K562 (cell line): Measurements from ENCODE around the gene ZSWIM1. TPM values are rescaled to one million over a fixed set of nuclear protein-coding genes. Genes with fewer than 3 reads are reported as not detected.

ENCODE experiments used
- CBFA2T3 ChIP-seq: fragments of 450-650 bp; IDR thresholded peaks from 2 replicates; pipeline ENCODE4 v1.6.1; 2017
- CHCHD3 ChIP-seq: fragments of 250-450 bp; sonication (Bioruptor Pico); IDR thresholded peaks from 2 replicates; pipeline ENCODE4 v2.1.2; 2022; ENCODE audit warnings: mild to moderate bottlenecking
- DACH1 ChIP-seq: fragments of 450-650 bp; IDR thresholded peaks from 2 replicates; pipeline ENCODE4 v1.6.1; 2018; ENCODE audit not compliant: partially characterized antibody
- FOSL1 ChIP-seq: fragments of 200-800 bp; sonication (Bioruptor generic); conservative IDR thresholded peaks from 2 replicates; pipeline ENCODE4 v1.6.1; 2016; ENCODE audit warnings: missing genetic modification characterization, missing compliant biosample characterization
- FOXA3 ChIP-seq, 2 experiments: fragments of 450-650 bp in 1 of 2; sonication (generic) in 1 of 2; formaldehyde crosslinking; IDR thresholded peaks in 1 of 2; conservative IDR thresholded peaks in 1 of 2; 2 replicates each; pipeline versions ENCODE4 v1.4.0 to v1.8.0; 2020 to 2022; ENCODE audit warnings: mild to moderate bottlenecking in 2 of 2, missing genetic modification reagents in 1 of 2
- MIER1 ChIP-seq: fragments of 450-650 bp; IDR thresholded peaks from 2 replicates; pipeline ENCODE4 v1.6.1; 2016; ENCODE audit warnings: antibody characterized with exemption, mild to moderate bottlenecking, low read depth
- SMAD3 ChIP-seq: fragments of 450-650 bp; formaldehyde crosslinking; conservative IDR thresholded peaks from 2 replicates; pipeline ENCODE4 v1.4.0; 2020; ENCODE audit warnings: mild to moderate bottlenecking
- SMARCA5 ChIP-seq: fragments of 450-650 bp; IDR thresholded peaks from 2 replicates; pipeline ENCODE4 v1.6.1; 2016
- SREBF2 ChIP-seq: sonication (generic); formaldehyde crosslinking; IDR thresholded peaks from 2 replicates; pipeline ENCODE4 v1.4.0; 2020; ENCODE audit warnings: mild to moderate bottlenecking, missing genetic modification reagents
- ZC3H11A ChIP-seq: IDR thresholded peaks from 2 replicates; pipeline ENCODE4 v1.6.1; 2012; ENCODE audit warnings: low read depth, low read length, improper control_type of control experiment
- ZFP36 ChIP-seq: fragments of 150-350 bp; IDR thresholded peaks from 2 replicates; pipeline ENCODE4 v1.6.1; 2018; ENCODE audit warnings: low read length, low read depth; ENCODE audit not compliant: partially characterized antibody
- polyA plus RNA-seq, 8 experiments: library from polyadenylated mRNA; depleted of rRNA in 4 of 8; stranded (reverse) in 5 of 8; unstranded in 3 of 8; fragments of >200 nt; fragmentation: Nextera tagmentation in 2 of 8; fragmentation: Illumina TruSeq in 1 of 8; extraction: Ambion mirVana in 2 of 8; extraction: Trizol in 1 of 8; gene quantifications; 2 replicates each; pipeline versions ENCODE4 v1.2.1 to v1.2.3, GENCODE V29; 2011 to 2014; ENCODE audit warnings: inconsistent platforms in 1 of 8, missing spikeins in 1 of 8
- total RNA-seq, 7 experiments: library from RNA; depleted of rRNA in 6 of 7; stranded (reverse); fragments of >200 nt in 6 of 7; fragmentation: Illumina TruSeq in 2 of 7; extraction: Trizol in 2 of 7; gene quantifications; 2 replicates each; pipeline versions ENCODE4 v1.2.1 to v1.2.3, GENCODE V29; 2011 to 2021; ENCODE audit warnings: low replicate concordance in 1 of 7
- TF ChIP-seq, protein P1 (sequence below): fragments of 250-450 bp; sonication (Bioruptor Pico); IDR thresholded peaks from 2 replicates; pipeline ENCODE4 v1.9.0; 2021; ENCODE audit warnings: mild to moderate bottlenecking
- TF ChIP-seq, protein P2 (sequence below): fragments of 250-450 bp; sonication (Bioruptor Pico); IDR thresholded peaks from 2 replicates; pipeline ENCODE4 v1.5.0; 2021
- TF ChIP-seq, protein P3 (sequence below): fragments of 250-450 bp; sonication (Bioruptor Pico); IDR thresholded peaks from 2 replicates; pipeline ENCODE4 v1.8.0; 2022; ENCODE audit warnings: moderate library complexity, mild to moderate bottlenecking, inconsistent platforms
- TF ChIP-seq, protein P4 (sequence below): sonication (generic); formaldehyde crosslinking; IDR thresholded peaks from 2 replicates; pipeline ENCODE4 v1.8.0; 2022; ENCODE audit warnings: missing genetic modification reagents, mild to moderate bottlenecking, moderate library complexity, borderline replicate concordance
- TF ChIP-seq, protein P5 (sequence below), 2 experiments: fragments of 450-650 bp in 1 of 2; IDR thresholded peaks; 2 replicates each; pipeline ENCODE4 v1.6.1; 2011 to 2017; ENCODE audit warnings: low read depth in 2 of 2, antibody characterized with exemption in 1 of 2, borderline replicate concordance in 1 of 2, low read length in 1 of 2, mild to moderate bottlenecking in 1 of 2, mixed read lengths in 1 of 2; ENCODE audit not compliant: control insufficient read depth in 1 of 2

The ZSWIM1 gene
- total and polyA plus RNA-seq, 9 of the 15 experiments (the other 6 are each of a cell fraction or from before 2014, with no cell fraction given): 2.5 to 15.6 (median 9.5) TPM

DNA sequence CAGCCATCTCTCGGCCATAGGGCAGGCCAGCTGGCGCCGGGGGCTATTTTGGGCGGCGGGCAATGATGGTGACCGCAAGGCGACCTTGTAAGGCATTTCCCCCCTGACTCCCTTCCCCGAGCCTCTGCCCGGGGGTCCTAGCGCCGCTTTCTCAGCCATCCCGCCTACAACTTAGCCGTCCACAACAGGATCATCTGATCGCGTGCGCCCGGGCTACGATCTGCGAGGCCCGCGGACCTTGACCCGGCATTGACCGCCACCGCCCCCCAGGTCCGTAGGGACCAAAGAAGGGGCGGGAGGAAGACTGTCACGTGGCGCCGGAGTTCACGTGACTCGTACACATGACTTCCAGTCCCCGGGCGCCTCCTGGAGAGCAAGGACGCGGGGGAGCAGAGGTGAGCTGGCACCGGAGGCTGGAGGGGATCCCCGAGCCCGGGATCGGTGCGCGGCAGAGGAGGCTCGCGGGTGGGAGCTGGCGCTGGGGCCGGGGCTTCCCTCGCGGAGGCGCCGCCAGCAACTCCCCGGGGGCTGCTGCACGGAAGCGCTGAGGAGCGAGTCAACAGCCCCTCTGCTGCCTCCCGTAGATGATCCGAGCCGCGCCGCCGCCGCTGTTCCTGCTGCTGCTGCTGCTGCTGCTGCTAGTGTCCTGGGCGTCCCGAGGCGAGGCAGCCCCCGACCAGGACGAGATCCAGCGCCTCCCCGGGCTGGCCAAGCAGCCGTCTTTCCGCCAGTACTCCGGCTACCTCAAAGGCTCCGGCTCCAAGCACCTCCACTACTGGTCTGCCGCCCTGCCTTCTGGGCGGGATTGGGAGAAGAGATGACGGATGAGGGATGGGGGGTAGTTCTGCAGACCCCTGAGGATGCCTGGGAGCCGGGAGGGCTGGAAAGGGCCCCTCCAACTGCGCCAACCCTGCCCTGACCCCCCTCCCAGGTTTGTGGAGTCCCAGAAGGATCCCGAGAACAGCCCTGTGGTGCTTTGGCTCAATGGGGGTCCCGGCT, 10.3 kb downstream of the ZSWIM1 start, which contains the start of the genes CTSA and NEURL2 (continued):
- TF ChIP-seq CBFA2T3 (0 out of 2 replicates have a peak, but pooled peaks have one; percentile 18), FOXA3 (CRISPR knock-in tag; conservative IDR thresholded peaks at IDR 0.05 in 1 of 2, IDR thresholded peaks at IDR 0.05 in 1 of 2) (no peak; a peak in 1 of 4 replicates), DACH1 (peak; percentile 19), SREBF2 (CRISPR knock-in tag) (no peak), ZFP36 (no peak), SMAD3 (no peak), CHCHD3 (CRISPR knock-in tag) (no peak), SMARCA5 (no peak), MIER1 (no peak), ZC3H11A (no peak), FOSL1 (tag) (peak; percentile 57)
- TF ChIP-seq, protein P1, sequence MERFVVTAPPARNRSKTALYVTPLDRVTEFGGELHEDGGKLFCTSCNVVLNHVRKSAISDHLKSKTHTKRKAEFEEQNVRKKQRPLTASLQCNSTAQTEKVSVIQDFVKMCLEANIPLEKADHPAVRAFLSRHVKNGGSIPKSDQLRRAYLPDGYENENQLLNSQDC (CRISPR knock-in tag): no peak
- TF ChIP-seq, protein P2, sequence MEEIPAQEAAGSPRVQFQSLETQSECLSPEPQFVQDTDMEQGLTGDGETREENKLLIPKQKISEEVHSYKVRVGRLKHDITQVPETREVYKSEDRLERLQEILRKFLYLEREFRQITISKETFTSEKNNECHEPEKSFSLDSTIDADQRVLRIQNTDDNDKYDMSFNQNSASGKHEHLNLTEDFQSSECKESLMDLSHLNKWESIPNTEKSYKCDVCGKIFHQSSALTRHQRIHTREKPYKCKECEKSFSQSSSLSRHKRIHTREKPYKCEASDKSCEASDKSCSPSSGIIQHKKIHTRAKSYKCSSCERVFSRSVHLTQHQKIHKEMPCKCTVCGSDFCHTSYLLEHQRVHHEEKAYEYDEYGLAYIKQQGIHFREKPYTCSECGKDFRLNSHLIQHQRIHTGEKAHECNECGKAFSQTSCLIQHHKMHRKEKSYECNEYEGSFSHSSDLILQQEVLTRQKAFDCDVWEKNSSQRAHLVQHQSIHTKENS (CRISPR knock-in tag): no peak
- TF ChIP-seq, protein P3, sequence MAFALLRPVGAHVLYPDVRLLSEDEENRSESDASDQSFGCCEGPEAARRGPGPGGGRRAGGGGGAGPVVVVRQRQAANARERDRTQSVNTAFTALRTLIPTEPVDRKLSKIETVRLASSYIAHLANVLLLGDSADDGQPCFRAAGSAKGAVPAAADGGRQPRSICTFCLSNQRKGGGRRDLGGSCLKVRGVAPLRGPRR (CRISPR knock-in tag): no peak
- TF ChIP-seq, protein P4, sequence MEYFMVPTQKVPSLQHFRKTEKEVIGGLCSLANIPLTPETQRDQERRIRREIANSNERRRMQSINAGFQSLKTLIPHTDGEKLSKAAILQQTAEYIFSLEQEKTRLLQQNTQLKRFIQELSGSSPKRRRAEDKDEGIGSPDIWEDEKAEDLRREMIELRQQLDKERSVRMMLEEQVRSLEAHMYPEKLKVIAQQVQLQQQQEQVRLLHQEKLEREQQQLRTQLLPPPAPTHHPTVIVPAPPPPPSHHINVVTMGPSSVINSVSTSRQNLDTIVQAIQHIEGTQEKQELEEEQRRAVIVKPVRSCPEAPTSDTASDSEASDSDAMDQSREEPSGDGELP (CRISPR knock-in tag): peak; percentile 89
- TF ChIP-seq, protein P5, sequence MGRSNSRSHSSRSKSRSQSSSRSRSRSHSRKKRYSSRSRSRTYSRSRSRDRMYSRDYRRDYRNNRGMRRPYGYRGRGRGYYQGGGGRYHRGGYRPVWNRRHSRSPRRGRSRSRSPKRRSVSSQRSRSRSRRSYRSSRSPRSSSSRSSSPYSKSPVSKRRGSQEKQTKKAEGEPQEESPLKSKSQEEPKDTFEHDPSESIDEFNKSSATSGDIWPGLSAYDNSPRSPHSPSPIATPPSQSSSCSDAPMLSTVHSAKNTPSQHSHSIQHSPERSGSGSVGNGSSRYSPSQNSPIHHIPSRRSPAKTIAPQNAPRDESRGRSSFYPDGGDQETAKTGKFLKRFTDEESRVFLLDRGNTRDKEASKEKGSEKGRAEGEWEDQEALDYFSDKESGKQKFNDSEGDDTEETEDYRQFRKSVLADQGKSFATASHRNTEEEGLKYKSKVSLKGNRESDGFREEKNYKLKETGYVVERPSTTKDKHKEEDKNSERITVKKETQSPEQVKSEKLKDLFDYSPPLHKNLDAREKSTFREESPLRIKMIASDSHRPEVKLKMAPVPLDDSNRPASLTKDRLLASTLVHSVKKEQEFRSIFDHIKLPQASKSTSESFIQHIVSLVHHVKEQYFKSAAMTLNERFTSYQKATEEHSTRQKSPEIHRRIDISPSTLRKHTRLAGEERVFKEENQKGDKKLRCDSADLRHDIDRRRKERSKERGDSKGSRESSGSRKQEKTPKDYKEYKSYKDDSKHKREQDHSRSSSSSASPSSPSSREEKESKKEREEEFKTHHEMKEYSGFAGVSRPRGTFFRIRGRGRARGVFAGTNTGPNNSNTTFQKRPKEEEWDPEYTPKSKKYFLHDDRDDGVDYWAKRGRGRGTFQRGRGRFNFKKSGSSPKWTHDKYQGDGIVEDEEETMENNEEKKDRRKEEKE (IDR thresholded peaks at IDR 0.05; ENCODE audit: borderline replicate concordance in 1 of 2, control insufficient read depth in 1 of 2, low read depth in 2 of 2, low read length in 1 of 2): no peak
